GM18526 (cell line): ENCODE results near the gene ING4.

ENCODE experiments used
- POLR2A ChIP-seq: IDR thresholded peaks from 3 replicates; pipeline ENCODE4 v1.6.1; 2011; ENCODE audit not compliant: insufficient read length; ENCODE audit errors: extremely low read depth

ING4 gene

GRCh38 chr12:6693832-6694355, 31.0 kb upstream of the ING4 start:
- TF ChIP-seq POLR2A, result no peak

- TF ChIP-seq POLR2A, result no peak
Observed at GRCh38 chr12:6692888-6693287, 30.0 kb upstream of the ING4 start.

GRCh38 chr12:6691473-6691872, 28.6 kb upstream of the ING4 start:
- no peak for TF ChIP-seq POLR2A

- peak; percentile 70 for TF ChIP-seq POLR2A
Observed at GRCh38 chr12:6688999-6689882, 26.3 kb upstream of the ING4 start, which contains the start of gene ZNF384. TSS of gene ZNF384 (minus strand) at chr12:6689375. CDS start at chr12:6679520, 9,855 bp downstream.

GRCh38 chr12:6688543-6688998, 25.7 kb upstream of the ING4 start:
- no peak for TF ChIP-seq POLR2A

GRCh38 chr12:6685814-6686213, 22.9 kb upstream of the ING4 start:
- TF ChIP-seq POLR2A, result no peak

GRCh38 chr12:6684609-6685008, 21.7 kb upstream of the ING4 start:
- TF ChIP-seq POLR2A, result no peak

- no peak for TF ChIP-seq POLR2A
Observed at GRCh38 chr12:6676962-6677361, 14.0 kb upstream of the ING4 start.

- TF ChIP-seq POLR2A, result no peak
Observed at GRCh38 chr12:6672143-6672542, 9.2 kb upstream of the ING4 start.

GRCh38 chr12:6667559-6668210, 4.8 kb upstream of the ING4 start:
- TF ChIP-seq POLR2A, result no peak

GRCh38 chr12:6666211-6666610, 3.3 kb upstream of the ING4 start:
- no peak for TF ChIP-seq POLR2A

- no peak for TF ChIP-seq POLR2A
Observed at GRCh38 chr12:6664902-6665301, 2.0 kb upstream of the ING4 start.

- TF ChIP-seq POLR2A, result no peak
Observed at GRCh38 chr12:6662602-6662905, 365 bp downstream of the ING4 start.

GRCh38 chr12:6653987-6654386, 8.9 kb downstream of the ING4 start:
- TF ChIP-seq POLR2A, result no peak

- no peak for TF ChIP-seq POLR2A
Observed at GRCh38 chr12:6653342-6653741, 9.6 kb downstream of the ING4 start.

- TF ChIP-seq POLR2A, result no peak
Observed at GRCh38 chr12:6652391-6652790, 10.5 kb downstream of the ING4 start.
